Mesendoderm (in vitro differentiated cells): ENCODE measurements around the gene ARHGAP19.
"Not testable (repeated sequence)": the region's sequence is repeated elsewhere in the genome, so short reads cannot be mapped to it uniquely, and the experiment has no call there.

Source experiments
- DNase-seq: peaks from one replicate; pipeline ENCODE4 v3.0.0; 2013
- H2AK5ac ChIP-seq: 2 replicates; pipeline ENCODE4 v1.6.1; 2013; ENCODE audit warnings: low read length, inconsistent platforms
- H2BK120ac ChIP-seq: 2 replicates; pipeline ENCODE4 v1.6.1; 2013; ENCODE audit warnings: low read depth, mild to moderate bottlenecking, low read length, moderate library complexity, mixed read lengths
- H2BK15ac ChIP-seq: replicated peaks from 2 replicates; pipeline ENCODE4 v1.6.1; 2013; ENCODE audit warnings: low read depth, mild to moderate bottlenecking, moderate library complexity
- H2BK5ac ChIP-seq: 2 replicates; pipeline ENCODE4 v1.6.1; 2013; ENCODE audit warnings: low read length, inconsistent platforms
- H3K18ac ChIP-seq: 2 replicates; pipeline ENCODE4 v1.6.1; 2013; ENCODE audit warnings: mild to moderate bottlenecking, low read length, mixed read lengths
- H3K23ac ChIP-seq: one replicate; pipeline ENCODE4 v1.6.1; 2013; ENCODE audit warnings: low read length
- H3K27ac ChIP-seq: 2 replicates; pipeline ENCODE4 v1.5.1; 2013; ENCODE audit warnings: low read depth, mild to moderate bottlenecking, inconsistent platforms, low read length, moderate library complexity
- H3K27me3 ChIP-seq: 2 replicates; pipeline ENCODE4 v1.6.1; 2013; ENCODE audit warnings: low read length, control low read depth, mild to moderate bottlenecking, inconsistent platforms; ENCODE audit not compliant: insufficient read depth, poor library complexity
- H3K36me3 ChIP-seq: 2 replicates; pipeline ENCODE4 v1.6.1; 2013; ENCODE audit warnings: low read length, inconsistent platforms; ENCODE audit not compliant: control insufficient read depth, insufficient read depth
- H3K4ac ChIP-seq: one replicate; pipeline ENCODE4 v1.6.1; 2013; ENCODE audit warnings: low read depth, mild to moderate bottlenecking, low read length, moderate library complexity
- H3K4me1 ChIP-seq: 2 replicates; pipeline ENCODE4 v1.6.1; 2013; ENCODE audit warnings: low read depth, low read length, inconsistent platforms; ENCODE audit not compliant: control insufficient read depth
- H3K4me2 ChIP-seq: 2 replicates; pipeline ENCODE4 v1.6.1; 2013; ENCODE audit warnings: low read length
- H3K4me3 ChIP-seq: 2 replicates; pipeline ENCODE4 v1.5.1; 2013; ENCODE audit warnings: mild to moderate bottlenecking, low read length
- H3K56ac ChIP-seq: one replicate; pipeline ENCODE4 v1.6.1; 2013; ENCODE audit warnings: low read length
- H3K79me1 ChIP-seq: 2 replicates; pipeline ENCODE4 v1.6.1; 2013; ENCODE audit warnings: low read length, inconsistent platforms
- H3K79me2 ChIP-seq: 2 replicates; pipeline ENCODE4 v1.6.1; 2013; ENCODE audit warnings: mild to moderate bottlenecking, low read length; ENCODE audit not compliant: control insufficient read depth, insufficient read depth
- H3K9ac ChIP-seq: 2 replicates; pipeline ENCODE4 v1.6.1; 2013; ENCODE audit warnings: low read length, inconsistent platforms
- H4K5ac ChIP-seq: one replicate; pipeline ENCODE4 v1.6.1; 2013; ENCODE audit warnings: low read length
- H4K8ac ChIP-seq: one replicate; pipeline ENCODE4 v1.6.1; 2013; ENCODE audit warnings: low read depth, mild to moderate bottlenecking, control low read depth, low read length, moderate library complexity
- WGBS: extraction: QIAGEN DNeasy Blood & Tissue Kit; methylation state at CpG from one replicate; pipeline ENCODE4 v1.1.7; 2013; ENCODE audit warnings: low lambda C conversion rate, missing lambda C conversion rate; ENCODE audit not compliant: insufficient coverage; ENCODE audit errors: extremely low coverage; 5-methylcytosine and 5-hydroxymethylcytosine counted together

Gene ARHGAP19

GRCh38 chr10:97270523-97271154, 21.8 kb downstream of the ARHGAP19 start:
- H3K9ac ChIP-seq = no peak overlapping the region
- H3K27me3 ChIP-seq = no peaks in the 10 kb centered on the region
- H3K56ac ChIP-seq = no peak overlapping the region
- no peak overlapping the region for H4K8ac ChIP-seq
- H3K79me2 ChIP-seq = peaks cover 2% of the 10 kb centered on the region
- H3K36me3 ChIP-seq = no peaks in the 10 kb centered on the region
- H3K23ac ChIP-seq = no peak overlapping the region
- H3K27ac ChIP-seq = no peak overlapping the region
- no peak overlapping the region for H3K4me2 ChIP-seq
- no peak overlapping the region for H2AK5ac ChIP-seq
- WGBS = 100% methylated on average over 1 of the region's 3 CpGs
- H3K79me1 ChIP-seq = peaks cover 2% of the 10 kb centered on the region
- no peak overlapping the region for H3K18ac ChIP-seq
- DNase-seq = peak; percentile 22
- no peak overlapping the region for H4K5ac ChIP-seq
- no peak overlapping the region for H2BK120ac ChIP-seq
- no peak overlapping the region for H3K4me3 ChIP-seq
- no peak overlapping the region for H2BK5ac ChIP-seq
- H3K4me1 ChIP-seq = peaks cover 6% of the 10 kb centered on the region
- H2BK15ac ChIP-seq = no peak overlapping the region
- no peak overlapping the region for H3K4ac ChIP-seq

- no peaks in the 10 kb centered on the region for H3K27me3 ChIP-seq
- H3K4me1 ChIP-seq = peaks cover 8% of the 10 kb centered on the region
- no peak overlapping the region for H3K4ac ChIP-seq
- H4K8ac ChIP-seq = no peak overlapping the region
- peak; percentile 75 for DNase-seq
- no peak overlapping the region for H3K18ac ChIP-seq
- H3K27ac ChIP-seq = no peak overlapping the region
- H3K79me2 ChIP-seq = no peaks in the 10 kb centered on the region
- peaks cover 2% of the 10 kb centered on the region for H3K79me1 ChIP-seq
- H4K5ac ChIP-seq = no peak overlapping the region
- H3K4me2 ChIP-seq = no peak overlapping the region
- no peak overlapping the region for H3K56ac ChIP-seq
- WGBS = no CpG with 5 or more reads among the region's 4 CpGs
- no peak overlapping the region for H3K4me3 ChIP-seq
- H3K9ac ChIP-seq = no peak overlapping the region
- H2BK120ac ChIP-seq = no peak overlapping the region
- H2AK5ac ChIP-seq = no peak overlapping the region
- peak overlapping the region; percentile 2 for H2BK5ac ChIP-seq
- no peak overlapping the region for H3K23ac ChIP-seq
- H3K36me3 ChIP-seq = no peaks in the 10 kb centered on the region
- H2BK15ac ChIP-seq = no peak overlapping the region
Observed at GRCh38 chr10:97267671-97268070, 24.8 kb downstream of the ARHGAP19 start.

- H3K79me2 ChIP-seq, H2AK5ac ChIP-seq, H3K79me1 ChIP-seq, H4K5ac ChIP-seq, DNase-seq, H3K9ac ChIP-seq, H3K4ac ChIP-seq, H2BK5ac ChIP-seq, H3K4me2 ChIP-seq, H3K27ac ChIP-seq, H3K18ac ChIP-seq, H3K36me3 ChIP-seq, H3K4me1 ChIP-seq, H2BK15ac ChIP-seq, H3K56ac ChIP-seq, H3K27me3 ChIP-seq, H3K23ac ChIP-seq, H3K4me3 ChIP-seq, H2BK120ac ChIP-seq, H4K8ac ChIP-seq: not testable (repeated sequence)
- no CpG with 5 or more reads among the region's 3 CpGs for WGBS
Observed at GRCh38 chr10:97265095-97265494, 27.3 kb downstream of the ARHGAP19 start.

GRCh38 chr10:97263971-97264370, 28.5 kb downstream of the ARHGAP19 start:
- H4K5ac ChIP-seq = no peak overlapping the region
- DNase-seq = peak; percentile 90
- H3K4ac ChIP-seq = no peak overlapping the region
- H2AK5ac ChIP-seq = no peak overlapping the region
- no peak overlapping the region for H3K9ac ChIP-seq
- no peak overlapping the region for H4K8ac ChIP-seq
- no peak overlapping the region for H3K4me2 ChIP-seq
- H3K4me3 ChIP-seq = no peak overlapping the region
- H3K79me1 ChIP-seq = peaks cover 2% of the 10 kb centered on the region
- no peak overlapping the region for H2BK120ac ChIP-seq
- no peak overlapping the region for H3K27ac ChIP-seq
- no peak overlapping the region for H2BK15ac ChIP-seq
- no peaks in the 10 kb centered on the region for H3K27me3 ChIP-seq
- H3K23ac ChIP-seq = no peak overlapping the region
- H3K56ac ChIP-seq = no peak overlapping the region
- H3K18ac ChIP-seq = no peak overlapping the region
- WGBS = no CpG with 5 or more reads among the region's 5 CpGs
- no peaks in the 10 kb centered on the region for H3K36me3 ChIP-seq
- H2BK5ac ChIP-seq = no peak overlapping the region
- peaks cover 8% of the 10 kb centered on the region for H3K4me1 ChIP-seq
- H3K79me2 ChIP-seq = no peaks in the 10 kb centered on the region

- Histone ChIP-seq H3K18ac (no peak overlapping the region), H2AK5ac (no peak overlapping the region), H2BK5ac (no peak overlapping the region), H4K8ac (no peak overlapping the region), H3K4me1 (peaks cover 2% of the 10 kb centered on the region), H3K4ac (no peak overlapping the region), H3K4me3 (no peak overlapping the region), H3K56ac (no peak overlapping the region), H3K27ac (no peak overlapping the region), H3K23ac (no peak overlapping the region), H2BK15ac (no peak overlapping the region), H3K4me2 (no peak overlapping the region), H3K36me3 (no peaks in the 10 kb centered on the region), H3K27me3 (no peaks in the 10 kb centered on the region), H2BK120ac (no peak overlapping the region), H3K79me1 (no peaks in the 10 kb centered on the region), H4K5ac (no peak overlapping the region), H3K9ac (no peak overlapping the region), H3K79me2 (no peaks in the 10 kb centered on the region)
- DNase-seq = no peak
- WGBS = no CpG with 5 or more reads among the region's 1 CpG
Observed at GRCh38 chr10:97261656-97262055, 30.8 kb downstream of the ARHGAP19 start.

GRCh38 chr10:97261183-97261582, 31.3 kb downstream of the ARHGAP19 start:
- no peak overlapping the region for H2BK120ac ChIP-seq
- DNase-seq = no peak
- no peak overlapping the region for H3K4ac ChIP-seq
- no peak overlapping the region for H3K4me3 ChIP-seq
- no peak overlapping the region for H4K5ac ChIP-seq
- H3K4me1 ChIP-seq = peaks cover 2% of the 10 kb centered on the region
- no peaks in the 10 kb centered on the region for H3K79me2 ChIP-seq
- H3K4me2 ChIP-seq = no peak overlapping the region
- no peak overlapping the region for H3K9ac ChIP-seq
- H3K36me3 ChIP-seq = no peaks in the 10 kb centered on the region
- H2AK5ac ChIP-seq = no peak overlapping the region
- no peak overlapping the region for H3K27ac ChIP-seq
- no peaks in the 10 kb centered on the region for H3K27me3 ChIP-seq
- H3K56ac ChIP-seq = no peak overlapping the region
- no peak overlapping the region for H2BK5ac ChIP-seq
- WGBS = no CpG with 5 or more reads among the region's 2 CpGs
- no peak overlapping the region for H3K23ac ChIP-seq
- no peak overlapping the region for H4K8ac ChIP-seq
- H2BK15ac ChIP-seq = no peak overlapping the region
- H3K18ac ChIP-seq = no peak overlapping the region
- H3K79me1 ChIP-seq = no peaks in the 10 kb centered on the region
